Pons (tissue), 1 donor: ENCODE results near the gene GAGE10.

Experiments used
- DNase-seq: peaks from one replicate; pipeline ENCODE4 v3.0.0-alpha.2; 2016; ENCODE audit warnings: low spot score

The GAGE10 gene, protein sequence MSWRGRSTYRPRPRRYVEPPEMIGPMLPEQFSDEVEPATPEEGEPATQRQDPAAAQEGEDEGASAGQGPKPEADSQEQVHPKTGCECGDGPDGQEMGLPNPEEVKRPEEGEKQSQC

DNA sequence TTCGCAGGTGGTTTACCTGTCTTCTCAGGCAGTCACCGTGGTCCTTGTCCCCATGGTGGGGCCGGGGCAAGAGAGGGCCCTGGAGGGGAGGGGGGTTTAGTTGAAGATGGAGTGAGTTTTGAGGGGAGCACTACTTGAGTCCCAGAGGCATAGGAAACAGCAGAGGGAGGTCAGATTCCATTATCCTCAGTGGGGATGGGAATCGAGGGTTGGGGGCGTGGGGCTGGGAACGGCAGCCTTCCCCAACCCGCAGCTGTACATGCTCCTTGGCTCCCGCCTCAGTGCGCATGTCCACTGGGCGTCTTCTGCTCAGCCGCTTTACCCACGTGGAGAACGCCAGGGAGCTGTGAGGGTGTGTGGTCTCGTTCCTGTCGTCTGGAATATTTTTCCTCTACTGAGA lies at the start of gene GAGE10:
Gene GAGE10, plus strand, starts transcription at position 301 of the 400 bp plus-strand sequence. CDS start 1,214 bp downstream, outside the sequence.
- no peak for DNase-seq

DNA sequence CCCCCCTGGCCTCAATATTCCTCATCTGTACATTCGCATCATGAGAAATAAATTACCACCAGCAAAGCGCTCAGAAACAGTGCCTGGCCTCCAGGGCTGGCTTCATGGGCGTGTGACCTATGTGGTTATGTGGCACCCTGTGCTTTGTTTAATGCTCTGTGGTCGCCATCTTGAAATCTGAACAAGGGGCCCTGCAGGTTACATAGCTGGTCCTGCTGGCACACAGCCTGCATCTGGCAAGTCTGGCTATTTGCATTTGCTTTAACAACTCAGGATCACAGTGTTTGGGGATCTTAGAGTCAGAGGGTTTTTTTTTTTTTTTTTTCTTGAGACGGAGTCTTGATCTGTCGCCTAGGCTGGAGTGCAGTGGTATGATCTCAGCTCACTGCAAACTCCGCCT lies 48.8 kb upstream of the GAGE10 start:
- DNase-seq = no peak

DNA sequence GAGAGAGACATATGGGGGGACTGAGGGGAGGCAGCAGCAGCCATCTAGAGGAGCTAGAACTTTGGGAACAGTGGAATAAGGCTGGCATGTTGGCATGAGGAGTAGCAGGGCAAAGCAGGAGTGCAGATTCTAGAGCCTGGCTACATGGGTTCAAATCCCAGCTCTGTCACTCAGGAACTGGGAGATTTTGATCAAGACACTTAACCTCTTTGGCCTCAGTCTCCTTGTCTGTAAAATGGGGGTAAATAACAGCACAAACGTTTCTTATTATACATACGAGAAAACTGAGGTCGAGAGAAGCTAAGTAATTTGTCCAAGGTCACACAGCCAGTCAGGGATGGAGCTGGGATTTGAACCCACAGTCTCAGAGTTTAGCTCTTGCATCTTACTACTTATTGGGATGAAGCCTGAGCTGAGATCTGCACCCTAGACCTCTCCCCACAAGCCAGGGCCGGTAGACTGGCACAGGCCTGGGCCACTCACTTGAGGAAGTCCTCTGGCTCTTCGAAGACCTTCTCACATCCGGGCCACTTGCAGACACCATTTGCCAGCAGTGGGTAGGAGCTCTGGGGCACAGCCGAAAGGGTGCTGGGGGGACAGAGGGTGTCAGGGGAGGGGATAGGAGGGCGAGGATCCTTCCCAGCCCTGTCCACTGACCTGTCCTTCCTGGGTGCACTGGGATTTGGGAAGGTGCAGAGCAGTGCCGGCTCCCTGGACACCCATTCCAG lies 47.0 kb upstream of the GAGE10 start:
- no peak for DNase-seq

DNA sequence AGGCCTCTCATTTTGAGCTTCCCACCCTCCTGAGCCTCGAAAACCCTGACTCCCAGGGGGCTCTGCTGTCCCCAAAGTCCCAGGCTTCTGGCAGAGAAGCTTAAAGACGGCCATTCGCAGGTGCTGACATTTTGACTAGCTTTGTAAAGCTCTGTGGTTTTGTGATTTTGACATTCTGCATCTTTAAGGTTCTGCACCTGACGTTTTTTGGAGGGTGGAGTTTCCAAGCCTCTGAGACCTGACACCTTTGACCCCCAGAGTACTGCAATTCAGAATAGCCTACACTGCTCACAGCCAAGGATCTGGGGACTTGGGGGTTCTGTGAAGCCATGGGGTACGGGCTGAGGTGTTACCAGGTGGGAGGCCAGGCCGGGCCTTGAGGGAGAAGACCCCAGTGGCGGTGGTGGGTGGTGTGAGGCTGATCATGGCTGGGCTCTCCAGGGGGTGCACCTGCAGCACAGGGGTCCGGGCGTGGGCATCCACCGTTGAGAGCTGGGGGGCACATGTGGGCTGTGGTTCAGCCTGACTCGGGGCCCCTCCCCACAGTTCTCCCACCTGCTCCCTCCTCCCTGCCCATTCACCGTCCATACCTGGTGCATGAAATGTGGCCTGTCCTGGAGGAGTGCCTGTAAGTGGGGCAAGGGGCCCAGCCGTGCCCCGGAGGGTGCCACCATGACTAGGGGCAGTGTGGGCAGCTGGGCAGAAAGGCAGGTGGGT lies 46.2 kb upstream of the GAGE10 start:
- no peak for DNase-seq

DNA sequence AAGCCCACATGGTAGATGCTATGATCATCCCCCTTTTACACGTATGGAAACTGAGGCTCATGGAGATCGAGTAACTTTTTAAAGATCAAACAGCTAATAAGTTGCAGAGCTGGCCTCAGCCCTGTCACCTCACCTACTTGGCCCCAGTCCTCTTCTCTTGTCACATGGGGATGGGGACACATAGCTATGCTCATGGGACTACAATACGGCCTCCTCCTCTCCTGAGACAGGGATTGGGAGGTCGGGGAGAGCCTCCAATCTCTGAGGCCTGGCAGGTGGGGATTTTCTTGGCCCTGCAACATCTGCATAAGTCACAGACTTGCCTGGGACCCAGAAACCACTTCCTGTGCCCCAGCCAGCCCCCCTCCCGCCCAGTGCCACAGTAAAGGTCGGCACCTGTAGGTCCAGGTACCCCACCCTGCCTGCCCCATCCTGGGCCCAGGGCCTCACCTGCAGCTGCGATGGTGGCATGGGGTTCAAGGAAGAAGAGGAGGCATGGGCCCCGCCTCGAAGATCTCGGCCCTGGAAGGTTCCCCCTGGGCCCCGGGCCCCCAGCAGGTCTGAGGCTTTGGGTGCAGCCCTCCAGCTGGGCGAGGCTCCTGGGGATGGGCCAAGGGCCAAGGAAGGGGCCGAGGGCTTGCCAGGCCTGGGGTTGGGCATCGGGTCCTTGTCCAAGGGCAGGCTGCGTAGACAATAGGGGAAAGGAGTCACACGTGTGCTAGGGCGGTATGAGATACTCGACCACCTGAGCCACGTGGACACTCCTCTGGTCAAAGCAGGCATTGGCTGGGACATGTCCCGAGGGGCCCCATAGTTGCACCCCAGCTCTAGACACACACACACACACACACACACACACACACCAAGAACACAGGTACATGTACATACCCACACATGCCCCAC lies 45.3 kb upstream of the GAGE10 start:
- DNase-seq = no peak

DNA sequence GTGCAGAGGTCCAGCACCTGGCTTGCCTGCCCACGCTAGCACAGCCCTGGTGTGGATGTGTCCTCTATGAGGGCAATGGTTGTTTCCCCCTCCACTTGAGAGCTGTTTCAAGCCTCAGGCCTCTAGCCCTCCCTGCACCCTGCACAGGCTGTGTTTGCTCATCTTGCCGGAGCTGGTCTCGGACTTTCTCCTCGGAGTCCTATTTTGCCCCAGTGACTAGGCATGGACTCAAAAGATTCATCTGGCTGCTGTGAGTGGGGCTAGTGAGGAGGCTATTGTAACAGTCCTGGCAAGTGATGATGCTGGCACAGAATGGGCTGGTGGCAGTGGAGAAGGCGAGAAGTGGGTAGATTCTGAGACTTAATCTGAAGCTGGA lies 44.7 kb upstream of the GAGE10 start:
- DNase-seq = no peak

DNA sequence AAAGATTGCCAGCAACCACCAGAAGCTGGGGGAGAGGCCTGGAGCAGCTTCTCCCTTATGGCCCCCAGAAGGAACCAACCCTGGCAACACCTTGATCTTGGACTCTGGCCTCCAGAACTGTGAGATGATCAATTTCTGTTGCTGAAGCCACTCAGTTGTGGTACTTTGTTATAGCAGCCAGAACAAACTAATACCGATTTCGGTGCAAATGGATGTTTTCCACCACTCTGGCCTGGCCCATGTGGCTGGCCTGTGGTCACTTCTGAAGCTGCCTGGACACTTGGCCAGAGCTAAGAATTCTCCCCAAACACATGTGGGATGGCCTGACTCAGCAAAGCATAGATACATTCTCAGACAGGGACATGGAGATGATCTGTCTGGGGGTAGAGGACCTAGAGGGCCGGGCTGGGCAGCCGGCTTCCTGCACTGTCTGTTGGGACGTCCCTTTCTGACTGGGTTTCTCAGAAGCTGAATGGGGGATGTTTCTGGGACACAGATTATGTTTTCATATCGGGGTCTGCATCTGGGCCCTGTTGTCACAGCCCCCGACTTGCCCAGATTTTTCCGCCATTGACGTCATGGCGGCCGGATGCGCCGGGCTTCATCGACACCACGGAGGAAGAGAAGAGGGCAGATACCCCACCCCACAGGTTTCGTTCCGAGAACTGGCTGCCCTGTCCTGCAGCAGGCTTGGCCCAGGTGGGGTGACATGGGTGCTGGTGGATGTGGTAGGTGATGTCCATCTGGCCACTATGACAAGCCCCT lies 43.0 kb upstream of the GAGE10 start:
- no peak for DNase-seq

DNA sequence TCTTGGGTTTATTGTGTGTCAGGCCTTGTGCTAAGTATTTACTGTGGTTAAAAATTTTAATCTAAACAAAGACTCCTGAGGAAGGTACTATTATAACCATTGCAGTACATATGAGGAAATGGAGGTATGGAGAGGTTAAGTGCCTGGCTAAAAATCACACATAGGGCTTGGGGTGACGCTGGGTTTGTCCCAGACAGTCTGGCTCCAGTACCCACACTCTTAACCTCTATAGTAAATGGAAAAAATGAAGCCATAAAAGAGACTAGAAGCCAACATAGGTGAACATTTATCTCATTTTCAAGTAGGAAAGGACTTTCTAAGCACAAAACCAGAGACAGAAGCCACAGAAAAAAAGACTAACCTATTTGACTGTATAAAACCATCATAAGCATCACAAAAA lies 40.8 kb upstream of the GAGE10 start:
- no peak for DNase-seq

DNA sequence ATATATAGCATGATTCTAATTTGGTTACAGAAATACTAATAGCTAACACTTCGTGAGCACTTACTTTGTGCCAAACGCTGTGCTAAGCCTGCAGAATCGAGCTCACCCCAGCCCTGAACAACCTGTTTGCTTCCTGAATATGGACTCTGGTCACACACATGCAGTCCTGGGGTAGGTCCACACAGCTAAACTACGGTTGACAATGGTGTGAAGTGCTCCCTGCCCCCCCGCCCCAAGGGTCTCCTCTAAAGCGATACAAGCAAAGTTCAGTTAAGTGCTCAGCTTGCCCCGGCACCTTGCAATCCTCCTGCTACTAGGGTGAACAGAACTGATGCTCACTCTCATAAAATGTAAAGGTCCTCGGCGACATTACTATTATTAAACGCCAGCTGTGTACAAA lies 39.8 kb upstream of the GAGE10 start:
- DNase-seq = no peak

DNA sequence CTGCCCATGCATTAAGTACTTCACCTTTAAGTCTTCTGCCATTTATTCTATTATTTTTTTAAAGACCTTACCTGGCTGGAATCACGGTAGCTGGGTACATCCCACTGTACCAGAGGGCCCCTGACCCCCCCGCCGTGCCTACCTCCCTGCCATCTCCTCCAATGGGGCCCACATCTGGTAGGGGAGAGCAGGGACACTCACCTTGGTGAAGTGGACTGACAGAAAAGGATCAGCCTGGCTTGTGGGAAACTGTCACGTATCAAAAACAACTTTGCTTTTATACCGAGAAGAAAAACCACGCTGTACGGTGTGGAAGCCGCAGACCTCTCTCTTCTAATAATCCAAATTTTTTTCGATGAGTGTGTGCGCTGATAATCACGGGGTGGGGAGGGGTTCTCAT lies 39.0 kb upstream of the GAGE10 start, which contains the start of gene FOXP3:
Gene FOXP3, minus strand, starts transcription at position 251 of the 400 bp plus-strand sequence. CDS start 6,205 bp downstream, outside the sequence.
- DNase-seq = no peak

DNA sequence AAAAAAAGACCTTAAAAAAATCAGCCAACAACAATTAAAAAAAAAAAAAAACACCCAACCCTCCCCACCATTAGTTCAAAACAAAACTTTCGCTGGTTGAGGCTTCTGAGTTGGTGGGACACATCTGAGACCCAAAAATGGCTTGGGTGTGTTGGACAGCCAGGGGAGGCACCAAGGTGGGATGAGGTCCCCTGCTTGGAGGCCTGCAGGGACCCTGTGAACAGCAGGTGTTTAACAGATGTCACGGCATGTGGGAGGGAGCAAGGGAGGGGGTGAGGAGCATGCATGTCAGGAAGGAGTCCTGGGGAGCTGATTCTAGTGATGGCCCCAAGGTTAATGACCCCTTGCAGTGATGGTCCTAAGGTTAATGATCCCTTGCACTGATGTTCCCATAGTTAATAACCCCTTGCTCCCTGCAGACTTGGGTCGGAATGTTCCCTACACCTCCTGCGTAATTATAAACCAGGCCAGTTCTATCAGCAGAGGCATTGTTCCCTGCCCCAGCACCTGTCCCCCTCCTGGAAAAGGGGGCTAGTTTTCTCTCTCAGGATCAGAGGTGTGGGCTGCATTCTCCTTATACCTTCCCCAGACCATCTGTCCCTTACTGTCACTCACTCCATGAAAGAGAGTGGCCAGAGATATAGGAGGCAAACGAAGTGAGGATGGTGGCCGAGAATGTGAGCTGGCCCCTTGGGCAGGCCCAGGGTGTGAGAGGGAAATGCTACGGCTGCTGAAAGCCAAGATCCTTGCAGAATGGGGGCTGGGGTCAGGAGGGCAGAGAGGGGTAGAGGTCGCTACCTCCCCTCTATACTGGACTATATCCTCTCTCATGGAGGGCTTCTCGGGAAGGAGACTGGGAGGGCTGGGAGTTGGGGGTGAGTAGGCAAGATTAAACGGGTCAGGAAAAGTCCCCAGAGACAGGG lies 36.7 kb upstream of the GAGE10 start:
- DNase-seq = no peak

DNA sequence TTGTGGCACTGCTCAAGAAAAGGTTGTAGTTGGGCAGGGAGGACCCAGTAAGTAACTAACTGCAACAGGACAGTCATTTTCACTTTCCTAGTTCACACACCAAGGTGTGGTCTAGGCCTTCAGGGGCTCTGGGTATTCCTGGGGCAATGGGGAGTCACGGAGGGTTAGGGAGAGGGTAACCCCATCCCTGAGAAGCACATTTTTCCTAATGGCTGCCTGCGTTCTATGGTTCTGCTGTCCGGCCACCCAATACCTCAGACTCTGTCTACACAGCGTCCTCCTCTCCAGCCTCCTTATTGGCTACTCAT lies 34.8 kb upstream of the GAGE10 start:
- DNase-seq = no peak

DNA sequence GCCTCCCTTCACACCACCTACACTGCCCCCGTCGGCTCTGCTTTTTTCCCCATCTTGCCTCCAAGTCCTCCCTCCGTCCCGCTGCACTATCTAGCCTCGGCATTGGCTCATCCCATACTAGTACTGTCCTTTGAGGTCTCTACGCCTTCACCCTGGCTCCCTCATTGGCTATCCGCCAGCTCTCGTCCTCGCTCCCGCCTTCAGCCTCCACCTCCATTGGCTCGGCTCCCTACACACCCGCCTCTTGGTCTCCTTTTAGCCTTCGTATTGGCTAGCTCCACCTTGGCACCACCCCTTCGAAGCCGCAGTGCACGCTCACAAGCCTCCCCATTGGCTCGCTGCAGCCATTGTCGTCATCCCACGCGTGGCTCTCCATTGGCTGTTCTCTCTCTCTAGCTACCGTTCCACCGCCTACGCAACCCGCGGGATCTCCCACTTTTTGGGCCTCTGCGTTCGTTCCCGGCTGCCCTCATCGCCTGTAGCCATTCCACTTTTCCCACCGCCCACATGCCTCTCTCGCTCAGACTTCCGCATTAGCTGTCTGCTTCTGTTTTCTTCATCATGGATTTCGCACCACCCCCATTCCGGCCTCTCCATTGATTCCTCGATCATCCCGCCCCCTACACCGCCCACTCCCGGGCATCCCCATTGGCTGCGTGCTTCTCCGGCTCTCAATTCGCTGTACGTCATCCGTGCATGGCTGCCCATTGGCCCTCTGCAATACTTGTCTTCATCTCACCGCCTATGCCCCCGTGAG lies 34.3 kb upstream of the GAGE10 start:
- DNase-seq = peak; percentile 97

DNA sequence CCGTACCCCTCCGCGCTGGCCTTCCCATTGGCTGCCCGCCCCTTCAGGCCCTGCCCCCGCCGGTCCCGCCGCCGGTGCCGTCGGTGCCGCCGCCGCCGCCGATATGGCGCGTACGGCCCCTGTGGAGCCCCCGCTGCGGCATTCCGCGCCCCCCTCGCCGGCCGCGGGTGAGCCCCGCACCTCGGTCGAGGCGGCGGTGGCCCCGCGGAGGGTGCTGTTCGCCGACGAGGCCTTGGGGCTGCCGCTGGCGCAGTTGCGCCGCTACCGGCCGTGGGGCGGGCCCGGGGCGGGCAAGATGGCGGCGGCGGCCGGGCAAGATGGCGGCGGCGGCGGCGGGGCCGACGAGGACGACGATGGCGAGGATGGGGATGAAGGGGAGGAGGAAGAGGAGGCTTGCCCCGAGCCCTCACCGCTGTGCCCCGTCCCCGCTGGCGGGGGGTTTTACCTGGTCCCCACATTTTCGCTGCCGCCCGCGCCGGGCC lies 33.6 kb upstream of the GAGE10 start, which contains the start of gene PPP1R3F:
Gene PPP1R3F, plus strand, starts transcription at position 27 of the 482 bp plus-strand sequence. Its CDS starts 77 bp downstream, at position 104.
- no peak for DNase-seq

DNA sequence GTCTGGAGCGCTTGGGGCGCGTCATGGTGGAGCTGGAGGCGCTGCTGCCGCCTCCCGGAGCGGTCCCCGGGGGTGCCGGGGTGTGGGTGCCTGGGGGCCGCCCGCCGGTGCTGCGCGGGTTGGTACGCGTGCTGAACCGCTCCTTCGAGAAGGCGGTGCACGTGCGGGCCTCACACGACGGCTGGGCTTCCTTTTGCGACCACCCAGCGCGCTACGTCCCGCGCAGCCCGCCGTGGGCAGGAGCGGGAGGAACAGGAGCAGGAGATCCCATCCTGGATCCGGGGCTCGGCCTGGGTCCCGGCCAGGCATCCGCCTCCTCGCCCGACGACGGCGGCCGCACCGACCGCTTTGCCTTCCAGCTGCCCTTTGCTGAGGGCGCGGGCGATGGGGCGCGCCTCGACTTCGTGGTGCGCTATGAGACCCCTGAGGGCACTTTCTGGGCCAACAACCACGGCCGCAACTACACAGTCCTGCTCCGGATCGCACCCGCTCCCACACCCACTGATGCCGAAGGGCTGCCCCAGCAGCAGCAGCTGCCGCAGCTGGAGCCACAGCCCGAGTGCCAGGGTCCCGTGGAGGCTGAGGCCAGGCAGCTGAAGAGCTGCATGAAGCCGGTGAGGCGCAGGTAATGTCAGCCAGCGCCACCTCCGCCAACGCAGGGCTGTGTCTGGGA lies 33.1 kb upstream of the GAGE10 start:
- no peak for DNase-seq

DNA sequence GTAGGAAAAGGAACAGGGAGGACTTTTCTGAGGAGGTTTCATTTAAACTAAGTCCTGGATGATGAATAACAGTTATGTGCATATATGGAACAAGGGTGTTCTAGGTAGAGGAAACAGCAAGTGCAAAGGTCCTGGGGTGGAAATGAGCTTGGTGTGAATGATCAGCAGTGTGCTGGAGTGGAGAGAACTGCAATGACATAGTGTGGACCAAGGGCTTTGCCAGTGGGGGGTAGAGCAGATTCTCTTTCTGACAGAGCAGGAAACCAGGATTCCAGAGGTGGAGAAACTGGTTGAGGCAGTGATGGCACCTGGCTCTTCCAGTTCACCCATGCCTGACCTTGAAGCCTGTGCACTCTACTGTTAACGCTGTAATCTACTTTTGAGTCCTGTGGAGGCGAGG lies 32.1 kb upstream of the GAGE10 start:
- DNase-seq = no peak

DNA sequence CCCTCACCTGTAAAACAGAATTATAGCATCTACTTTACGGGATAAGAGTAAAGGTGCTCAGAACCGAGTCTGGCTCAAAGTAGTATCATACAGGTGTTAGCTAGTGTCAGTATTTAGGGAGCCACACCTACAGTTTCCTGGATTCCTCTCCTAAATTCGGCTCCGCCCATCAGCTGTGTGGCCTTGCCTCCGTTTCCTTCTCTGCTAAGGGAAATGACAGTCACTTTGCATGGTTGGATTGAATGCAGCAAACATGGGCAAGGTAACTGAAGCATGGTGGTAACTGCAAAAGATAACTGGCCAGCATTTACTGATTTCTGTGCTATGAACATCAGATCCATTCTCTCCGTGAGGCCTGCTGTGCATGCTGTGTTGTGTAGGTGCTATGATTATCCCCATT lies 31.0 kb upstream of the GAGE10 start:
- DNase-seq = no peak

DNA sequence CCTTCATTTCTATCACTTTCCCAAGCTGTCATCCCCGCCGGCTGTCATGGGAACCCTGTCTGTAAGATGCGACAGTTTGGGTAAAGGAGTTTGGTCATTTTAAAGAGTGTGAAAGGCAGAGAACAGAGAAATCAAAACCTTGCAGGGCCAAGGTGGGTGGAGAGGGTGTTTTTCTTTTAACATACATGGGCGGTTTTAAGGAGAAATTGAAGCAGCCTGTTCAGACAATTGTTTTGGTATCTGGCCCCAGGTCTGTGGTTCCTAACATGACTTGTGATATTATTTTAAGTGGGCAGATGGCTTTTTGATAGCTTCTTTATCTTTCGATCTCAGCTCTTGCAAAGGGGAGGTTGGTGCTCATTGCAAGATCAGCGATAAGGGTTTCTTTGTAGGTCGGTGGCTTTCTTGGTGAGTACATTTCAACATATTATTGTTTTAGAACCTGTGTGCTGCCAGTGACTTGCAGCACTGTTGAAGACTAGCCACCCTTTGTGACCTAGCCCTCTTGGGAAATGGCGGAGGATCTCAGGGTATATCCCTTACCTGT lies 30.2 kb upstream of the GAGE10 start:
- no peak for DNase-seq

DNA sequence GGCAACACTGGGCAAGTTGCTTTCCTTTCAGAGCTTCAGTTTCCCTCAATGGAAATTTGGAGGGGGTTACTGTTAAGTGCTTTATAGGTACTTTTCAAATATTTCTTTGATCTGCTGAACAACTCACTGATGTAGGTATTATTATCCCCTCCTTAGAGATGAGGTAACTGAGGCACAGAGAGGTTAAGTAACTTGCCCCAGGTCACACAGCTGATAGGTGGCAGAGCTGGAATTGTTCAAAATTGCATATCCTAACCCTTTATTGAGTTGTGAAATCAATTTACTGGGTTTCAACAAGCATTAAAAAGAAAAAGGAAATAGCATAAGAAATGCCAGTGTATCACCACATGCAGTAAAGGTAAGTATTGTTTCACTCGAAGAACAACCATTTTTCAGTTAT lies 27.2 kb upstream of the GAGE10 start:
- DNase-seq = no peak
